Stimulated activated CD4-positive, alpha-beta T cell treated with anti-CD3 and anti-CD28 coated beads, Interleukin-12 subunit alpha, Interleukin-12 subunit beta, amount 100 ng/mL, for 24 hours (primary cell): ENCODE data around the gene HTR1B.
A peak's percentile ranks its signal among the peaks of the same experiment; 100 is the strongest.

Experiments
- DNase-seq, 2 experiments: peaks; one replicate each; pipeline ENCODE4 v3.0.0-alpha.2; 2020; ENCODE audit warnings: low read depth in 2 of 2

The HTR1B gene, protein sequence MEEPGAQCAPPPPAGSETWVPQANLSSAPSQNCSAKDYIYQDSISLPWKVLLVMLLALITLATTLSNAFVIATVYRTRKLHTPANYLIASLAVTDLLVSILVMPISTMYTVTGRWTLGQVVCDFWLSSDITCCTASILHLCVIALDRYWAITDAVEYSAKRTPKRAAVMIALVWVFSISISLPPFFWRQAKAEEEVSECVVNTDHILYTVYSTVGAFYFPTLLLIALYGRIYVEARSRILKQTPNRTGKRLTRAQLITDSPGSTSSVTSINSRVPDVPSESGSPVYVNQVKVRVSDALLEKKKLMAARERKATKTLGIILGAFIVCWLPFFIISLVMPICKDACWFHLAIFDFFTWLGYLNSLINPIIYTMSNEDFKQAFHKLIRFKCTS

DNA sequence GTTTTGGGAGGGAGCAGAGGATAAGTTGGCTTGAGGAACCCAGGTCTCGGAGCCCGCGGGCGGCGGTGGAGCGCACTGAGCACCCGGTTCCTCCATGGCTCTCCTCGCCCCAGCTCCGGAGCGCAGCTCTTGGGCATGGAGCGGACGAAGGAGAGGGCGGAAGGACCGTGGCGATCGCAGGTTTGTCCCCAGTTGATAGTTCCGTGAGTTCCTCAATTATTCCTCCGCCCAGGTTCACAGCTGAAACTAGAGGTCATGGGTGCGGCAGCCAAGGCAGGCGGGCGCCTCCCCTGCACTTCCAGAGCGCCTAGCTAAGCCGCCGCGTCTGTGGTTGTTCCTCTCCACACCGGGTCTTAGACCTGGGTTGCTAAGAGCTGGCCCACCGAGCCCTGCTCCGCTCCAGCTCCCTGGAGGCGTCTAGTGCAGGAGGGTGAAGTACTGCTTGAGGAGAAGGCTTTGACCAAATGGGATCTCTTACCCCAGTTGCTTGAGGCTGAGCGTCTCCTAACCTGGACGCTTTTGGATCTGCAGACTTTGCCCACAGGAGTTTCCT is at the start of gene HTR1B:
Gene HTR1B, minus strand, starts transcription at position 184 of the 553 bp plus-strand sequence. Its CDS starts 88 bp downstream, at position 96.
- no peak for DNase-seq

DNA sequence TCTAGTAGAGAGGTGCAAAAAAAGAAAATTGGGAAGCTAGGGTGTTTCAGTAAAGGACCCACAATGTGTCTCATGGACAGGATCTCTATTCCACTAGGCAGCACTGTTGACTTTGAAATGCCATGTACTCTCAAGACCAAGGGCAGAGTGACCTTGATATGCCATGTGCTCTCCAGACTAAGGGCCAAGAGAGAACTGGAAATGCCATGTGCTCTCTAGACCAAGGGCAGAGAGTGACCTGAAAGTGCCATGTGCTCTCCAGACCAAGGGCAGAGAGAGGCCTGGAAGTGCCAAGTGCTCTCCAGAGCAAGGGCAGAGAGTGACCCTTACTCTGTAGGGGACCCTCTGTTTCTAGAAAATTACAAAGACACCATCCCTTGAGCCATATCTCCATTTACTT is 49.3 kb upstream of the HTR1B start:
- no peak for DNase-seq

DNA sequence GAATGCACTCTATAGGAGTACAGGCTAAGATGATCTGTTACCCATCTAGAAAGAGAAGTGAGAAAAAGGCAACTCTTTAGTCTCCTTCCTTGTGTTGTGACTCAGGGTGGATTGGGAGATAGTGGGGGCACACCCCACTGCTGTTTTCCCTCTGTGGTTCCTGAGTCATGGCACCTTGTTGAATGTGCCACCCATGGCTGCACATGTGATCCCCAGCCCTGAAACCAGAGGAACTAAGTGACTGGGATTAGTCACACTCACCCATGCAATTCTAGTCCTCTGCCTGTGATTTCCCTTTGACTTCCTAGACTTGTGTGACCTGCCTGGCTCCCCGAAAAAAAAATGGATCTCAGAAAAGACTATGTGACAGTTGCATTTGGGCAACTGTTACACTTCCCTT is 48.6 kb upstream of the HTR1B start:
- DNase-seq = no peak

DNA sequence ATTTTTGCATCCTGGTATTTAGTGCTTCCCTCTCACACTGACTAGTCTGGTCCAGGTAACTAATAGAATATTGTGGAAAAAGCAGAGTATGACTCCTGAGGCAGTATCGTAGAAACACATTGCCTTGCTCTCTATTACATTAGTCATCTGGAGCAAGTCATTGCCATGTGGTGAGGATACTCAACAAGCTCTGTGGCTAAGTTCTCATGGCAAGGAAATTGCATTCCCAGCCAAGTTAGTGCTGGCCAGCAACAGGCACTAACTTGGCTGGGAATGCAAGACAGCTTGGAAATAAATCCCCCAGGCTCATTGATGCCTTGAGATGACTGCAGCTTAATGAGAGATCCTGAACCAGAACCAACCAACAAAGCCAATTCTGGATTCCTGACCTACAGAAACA is 39.7 kb upstream of the HTR1B start:
- DNase-seq = no peak

DNA sequence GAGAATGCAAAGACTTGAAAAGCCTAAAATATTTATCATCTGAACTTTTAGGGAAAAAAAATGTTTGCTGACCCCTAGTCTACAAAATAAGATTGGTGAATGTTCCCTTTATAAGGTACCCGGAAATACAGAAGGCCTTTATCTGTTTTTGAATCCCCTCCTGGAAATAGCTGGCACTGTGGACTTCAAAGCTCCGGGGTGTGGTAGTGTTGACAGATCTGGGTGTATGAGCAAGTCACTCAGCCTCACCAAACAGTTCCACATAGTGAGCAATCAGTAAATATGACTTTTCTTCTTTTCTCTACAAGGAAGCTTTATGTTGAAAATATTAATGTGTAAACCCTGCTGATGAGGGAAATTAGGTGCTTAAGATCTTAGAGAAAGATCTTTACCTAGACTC is 29.2 kb upstream of the HTR1B start:
- no peak for DNase-seq

DNA sequence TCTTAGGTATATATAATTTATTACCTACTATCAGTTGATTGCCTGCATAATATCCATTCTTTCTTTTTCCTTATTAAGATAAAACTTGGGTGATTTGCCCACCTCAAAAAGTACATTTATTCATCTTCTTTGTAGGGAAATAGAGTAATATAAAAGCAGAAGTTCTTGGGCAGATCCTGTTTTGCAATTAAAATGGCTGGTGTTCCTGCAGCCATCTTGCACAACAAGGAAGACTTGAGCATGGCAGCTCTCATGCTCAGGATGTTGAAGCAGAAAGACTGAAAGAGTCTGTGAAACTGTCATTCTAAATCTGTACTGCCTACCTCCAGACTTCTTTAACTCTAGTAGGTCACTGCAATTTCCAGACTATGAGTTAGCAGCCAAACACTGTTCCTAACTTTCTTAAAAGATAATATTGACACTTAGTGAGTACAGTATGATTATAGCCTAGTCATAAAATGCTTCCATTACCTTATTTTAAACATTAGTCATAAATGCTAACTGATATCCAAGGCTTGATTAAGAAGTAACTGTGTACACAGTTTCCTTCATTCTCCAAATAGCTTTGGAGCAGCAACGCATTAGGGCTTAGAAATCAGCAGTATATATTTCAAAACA is 24.6 kb upstream of the HTR1B start:
- DNase-seq = no peak

DNA sequence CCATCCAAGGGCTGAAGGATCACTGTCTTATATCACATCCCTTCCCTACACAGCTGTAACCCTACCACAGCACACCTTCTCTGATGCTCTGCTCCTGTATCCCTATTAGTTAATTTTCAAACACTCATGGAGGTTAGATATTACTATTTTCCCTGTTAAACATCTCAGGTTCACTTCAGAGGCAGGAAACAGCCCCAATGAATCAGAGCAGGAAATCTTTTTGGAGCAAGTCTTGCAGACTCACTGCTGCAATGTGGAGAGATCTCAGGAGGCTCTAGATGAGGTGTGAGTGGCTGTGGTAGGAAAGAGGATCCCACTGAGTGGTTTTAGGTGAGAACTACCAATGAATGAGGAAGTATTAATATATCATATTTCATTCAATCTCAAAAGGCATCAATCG is 19.7 kb upstream of the HTR1B start:
- DNase-seq = no peak

DNA sequence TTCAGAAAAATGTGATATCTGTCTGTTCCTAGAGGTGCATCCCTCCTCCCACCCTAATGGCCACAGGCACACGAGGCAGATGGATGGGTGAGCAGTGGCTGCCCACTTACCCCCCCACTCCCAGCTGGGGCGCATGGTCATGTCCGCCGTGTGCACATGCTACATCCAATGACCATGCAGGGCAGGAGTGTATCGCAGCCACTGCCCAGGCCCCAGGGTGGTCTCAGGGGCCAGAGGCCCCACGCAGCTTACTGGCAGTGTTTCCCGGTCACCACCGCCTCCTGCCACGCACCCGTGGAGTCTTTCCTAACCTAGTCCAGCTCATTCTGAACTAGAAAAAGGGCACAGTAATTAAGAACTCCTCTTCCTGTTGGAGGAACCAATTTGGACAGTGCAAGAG is 11.7 kb upstream of the HTR1B start:
- DNase-seq = no peak

DNA sequence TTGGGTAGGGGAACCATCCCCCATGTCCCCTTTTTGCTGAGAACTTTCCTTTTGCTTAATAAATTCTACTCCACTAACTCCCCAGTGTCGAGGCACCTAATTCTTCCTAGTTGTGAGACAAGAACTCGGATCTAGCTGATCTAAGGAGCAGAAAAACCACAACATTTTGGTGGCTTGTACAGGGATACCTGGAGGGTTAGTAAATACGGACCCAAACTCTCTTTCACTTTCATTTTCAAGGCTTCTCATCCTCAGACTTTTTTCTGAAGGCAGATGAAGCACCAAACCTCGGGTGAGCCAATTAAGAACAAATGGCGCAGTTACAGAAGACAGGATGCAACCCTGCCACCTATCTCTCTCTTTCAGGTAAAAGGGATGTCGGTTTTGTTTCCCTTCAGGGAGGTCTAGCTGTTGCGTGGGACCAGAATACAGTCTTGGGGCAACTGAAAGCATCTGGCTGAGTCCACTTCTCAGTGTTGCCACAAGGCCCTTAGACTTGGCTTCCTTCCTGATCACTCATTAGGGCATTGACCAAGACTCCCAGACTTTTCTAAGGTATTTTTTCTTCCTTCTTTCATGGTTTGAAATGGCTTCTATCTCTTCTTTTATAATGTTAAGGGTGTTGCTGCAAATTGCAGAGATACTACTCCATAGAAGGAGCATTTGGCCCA is 11.1 kb upstream of the HTR1B start:
- no peak for DNase-seq

DNA sequence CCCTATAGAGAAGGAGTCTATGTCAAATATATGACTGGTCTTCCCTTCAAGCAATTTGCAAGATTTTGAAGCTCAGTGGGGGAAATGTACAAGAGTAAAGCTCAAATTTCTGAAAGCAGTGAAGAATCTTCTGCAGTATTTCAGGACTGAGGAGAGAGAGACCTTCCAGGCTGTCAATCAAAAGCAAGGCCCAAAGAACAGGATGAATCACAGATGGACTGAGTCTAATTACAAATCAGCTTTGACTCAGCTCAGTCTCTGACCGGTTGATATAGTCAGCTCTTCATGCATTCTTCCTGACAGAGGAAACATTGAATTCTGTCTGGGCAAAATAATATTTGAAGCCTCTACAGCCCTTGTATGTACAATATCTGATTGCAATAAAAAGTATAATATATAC is 7.7 kb upstream of the HTR1B start:
- no peak for DNase-seq

DNA sequence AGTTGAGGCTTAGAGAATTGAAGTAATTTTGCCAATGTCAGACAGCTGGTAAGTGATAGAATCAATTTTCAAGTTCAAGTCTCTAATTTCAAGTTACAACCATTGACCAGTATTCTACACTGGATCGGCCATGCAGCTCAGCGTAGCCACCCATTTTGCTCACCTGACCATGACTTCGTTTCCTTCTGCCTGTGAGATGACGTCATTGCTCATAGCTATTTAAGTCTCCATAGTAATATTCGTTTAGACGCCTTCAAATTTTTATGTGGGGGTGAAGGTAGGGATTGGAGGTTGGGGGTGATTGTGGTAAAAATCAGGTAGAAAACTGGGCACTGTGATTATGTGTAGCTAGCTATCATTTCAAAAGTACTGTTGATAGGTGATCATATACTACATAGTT is 5.6 kb upstream of the HTR1B start:
- no peak for DNase-seq

DNA sequence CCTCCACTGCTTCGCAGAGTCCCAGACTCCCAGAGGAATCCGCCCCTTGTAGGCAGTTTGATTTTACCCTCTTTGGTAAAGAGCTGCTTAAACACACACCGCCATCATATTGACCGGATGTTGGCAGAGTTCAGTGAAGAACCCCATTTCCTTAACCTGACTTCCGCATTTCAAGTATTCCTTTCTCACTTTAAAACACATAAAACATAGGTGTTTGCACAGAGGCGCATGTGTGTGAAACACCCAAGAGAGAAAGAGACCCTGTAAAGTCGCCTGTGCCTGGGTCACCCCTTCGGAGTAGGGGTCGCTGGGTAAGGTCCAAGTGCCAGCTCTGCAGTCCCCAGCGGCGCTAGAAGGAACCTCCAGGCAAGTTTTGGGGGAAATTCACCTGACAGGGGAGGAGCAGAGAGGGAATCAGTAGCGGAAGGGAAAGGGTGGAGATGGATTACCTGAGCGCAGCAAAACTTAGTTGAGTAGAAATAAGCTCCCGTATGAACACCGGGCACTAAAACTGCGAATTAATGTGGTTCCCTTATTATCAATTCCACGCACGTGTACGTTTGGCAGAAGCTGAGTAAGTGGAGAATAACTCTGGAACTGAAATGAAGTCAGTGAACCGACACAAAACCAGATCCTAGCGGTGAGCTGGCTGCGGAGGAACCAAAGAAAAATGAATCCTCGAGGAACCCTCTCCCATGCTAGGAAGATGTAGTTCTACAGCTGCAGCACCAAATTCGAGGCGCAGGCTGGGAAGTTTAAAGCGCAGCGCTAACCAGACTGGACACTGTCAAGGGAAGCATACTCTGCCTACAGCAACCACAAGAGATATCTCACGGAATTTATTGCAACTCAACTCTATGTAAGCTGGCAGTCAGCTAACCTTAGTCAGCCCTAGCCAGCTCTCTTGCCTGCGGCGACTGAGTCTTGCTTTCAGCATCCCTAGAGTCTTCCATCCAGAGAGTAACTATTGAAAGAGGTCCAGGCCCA is 3.5 kb upstream of the HTR1B start:
- no peak for DNase-seq

DNA sequence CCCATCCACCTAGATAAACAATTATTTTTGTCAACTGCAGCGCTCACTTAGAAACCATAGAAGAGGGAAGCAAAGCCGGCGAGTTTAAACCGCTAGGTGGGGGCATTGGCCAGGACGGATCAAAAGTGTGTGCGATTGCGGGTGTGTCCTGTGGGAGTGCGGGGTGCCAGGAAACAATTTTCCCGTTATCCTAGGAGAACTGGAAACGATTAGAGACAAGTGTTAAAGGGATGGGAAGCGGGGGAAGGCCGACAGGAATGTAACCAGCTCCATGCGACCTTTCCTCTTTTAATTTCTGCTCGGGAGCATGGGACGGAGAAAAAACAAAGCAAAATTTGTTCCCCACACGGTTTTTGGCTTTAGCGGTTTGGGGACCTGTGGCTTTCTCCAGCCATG is 2.8 kb upstream of the HTR1B start:
- no peak for DNase-seq

DNA sequence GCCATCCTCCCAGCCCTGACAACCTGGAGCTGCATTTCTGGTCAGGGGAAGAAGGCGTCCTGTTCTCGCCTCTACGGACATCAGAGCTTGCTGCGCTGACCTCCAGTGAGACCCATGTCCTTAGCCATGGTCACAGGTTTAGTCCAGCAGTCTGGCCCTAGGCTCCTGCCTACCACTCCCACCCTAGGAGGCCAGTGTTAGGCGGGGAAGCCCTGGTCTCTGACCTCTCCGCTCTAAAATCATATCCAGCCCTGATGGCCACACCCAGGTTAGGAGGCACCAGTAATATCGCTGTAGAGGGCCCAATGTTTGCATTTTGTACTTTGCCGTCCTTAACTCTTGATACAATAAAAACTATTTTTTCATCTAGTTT is 1.2 kb upstream of the HTR1B start:
- DNase-seq = no peak

DNA sequence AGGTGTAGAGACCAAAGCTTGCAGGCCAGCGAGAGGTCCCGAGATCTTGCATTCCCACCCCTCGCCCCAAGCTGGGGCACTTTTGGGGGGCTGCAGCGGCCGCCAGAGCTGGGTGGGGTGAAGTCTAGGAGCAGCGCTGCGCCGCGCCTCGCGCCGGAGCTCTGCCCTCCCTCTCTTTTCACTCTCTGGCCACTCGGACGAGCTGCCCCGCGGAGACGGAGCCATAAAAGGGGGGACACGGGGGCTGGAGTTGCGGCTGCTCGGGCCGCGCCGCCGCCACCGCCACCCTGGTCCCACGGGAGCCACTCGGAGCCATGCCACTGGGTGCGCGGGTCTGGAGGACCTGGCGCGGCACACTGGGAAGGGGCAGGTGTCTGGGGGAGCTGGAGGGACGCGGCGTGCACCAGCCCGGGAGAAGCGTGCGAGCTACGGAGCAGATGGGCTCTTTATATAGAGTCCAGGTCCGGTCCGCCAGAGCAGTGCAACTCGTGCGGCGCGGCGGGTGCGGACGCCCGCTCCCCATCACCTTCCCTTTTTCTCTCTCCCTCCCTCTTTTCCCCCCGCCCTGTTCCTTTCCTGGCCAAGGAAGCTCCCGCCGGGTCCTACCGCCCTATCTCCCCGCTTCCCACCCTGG is 687 bp upstream of the HTR1B start:
- DNase-seq = no peak

DNA sequence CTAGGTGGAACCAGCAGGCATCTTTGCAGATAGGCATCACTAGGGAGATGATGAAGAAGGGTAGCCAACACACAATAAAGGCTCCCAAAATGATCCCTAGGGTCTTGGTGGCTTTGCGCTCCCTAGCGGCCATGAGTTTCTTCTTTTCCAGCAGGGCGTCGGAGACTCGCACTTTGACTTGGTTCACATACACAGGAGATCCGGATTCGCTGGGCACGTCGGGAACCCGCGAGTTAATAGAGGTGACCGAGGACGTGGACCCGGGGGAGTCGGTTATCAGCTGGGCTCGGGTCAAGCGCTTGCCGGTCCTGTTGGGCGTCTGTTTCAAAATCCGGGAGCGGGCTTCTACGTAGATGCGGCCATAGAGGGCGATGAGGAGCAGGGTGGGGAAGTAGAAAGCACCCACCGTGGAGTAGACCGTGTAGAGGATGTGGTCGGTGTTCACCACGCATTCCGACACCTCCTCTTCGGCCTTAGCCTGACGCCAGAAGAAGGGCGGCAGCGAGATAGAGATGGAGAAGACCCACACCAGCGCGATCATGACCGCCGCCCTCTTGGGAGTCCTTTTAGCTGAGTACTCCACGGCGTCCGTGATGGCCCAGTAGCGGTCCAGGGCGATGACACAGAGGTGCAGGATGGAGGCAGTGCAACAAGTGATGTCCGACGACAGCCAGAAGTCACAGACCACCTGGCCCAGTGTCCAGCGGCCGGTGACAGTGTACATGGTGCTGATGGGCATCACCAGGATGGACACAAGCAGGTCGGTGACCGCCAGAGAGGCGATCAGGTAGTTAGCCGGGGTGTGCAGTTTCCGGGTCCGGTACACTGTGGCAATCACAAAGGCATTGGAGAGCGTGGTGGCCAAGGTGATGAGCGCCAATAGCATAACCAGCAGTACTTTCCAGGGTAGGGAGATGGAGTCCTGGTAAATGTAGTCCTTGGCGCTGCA is 658 bp downstream of the HTR1B start:
- DNase-seq = no peak

DNA sequence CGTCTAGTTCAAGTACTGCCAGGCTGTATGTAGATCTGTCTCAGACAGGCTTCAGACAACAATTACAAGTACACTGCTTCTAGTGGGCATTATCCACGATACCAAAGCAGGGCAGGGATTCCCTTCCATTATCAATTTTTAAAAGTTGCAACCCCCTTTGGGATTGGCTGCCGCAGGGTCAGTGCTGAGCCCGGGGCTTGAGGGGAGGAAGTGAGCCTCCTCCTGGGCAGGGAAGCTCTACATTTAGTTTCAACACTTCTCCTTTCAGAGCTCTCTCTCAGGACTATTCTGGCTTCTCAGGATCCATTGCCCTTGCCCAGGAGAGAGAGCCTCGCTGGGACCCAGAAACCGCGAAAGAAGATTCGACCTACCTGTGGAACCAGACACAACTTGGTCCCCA is 1.5 kb downstream of the HTR1B start:
- no peak for DNase-seq

DNA sequence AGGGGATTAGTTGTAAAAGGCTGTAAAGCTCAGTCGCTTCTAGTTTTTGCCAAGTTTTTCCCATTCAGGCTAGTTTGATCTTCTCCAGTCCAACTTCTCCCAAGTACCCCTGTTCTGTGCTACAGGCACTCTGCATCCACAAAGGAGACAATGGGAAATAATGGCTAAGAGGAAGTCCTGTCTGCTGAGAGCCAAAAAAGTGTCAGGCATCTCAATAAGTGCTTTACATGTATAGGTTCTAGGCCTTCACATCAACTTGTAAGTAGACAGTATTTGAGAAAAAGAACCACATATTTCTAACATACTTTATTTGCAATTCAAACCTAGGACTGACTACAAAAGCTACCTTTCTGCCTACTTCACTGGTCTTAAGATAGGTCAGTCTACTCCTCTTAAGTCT is 4.9 kb downstream of the HTR1B start:
- DNase-seq = no peak

DNA sequence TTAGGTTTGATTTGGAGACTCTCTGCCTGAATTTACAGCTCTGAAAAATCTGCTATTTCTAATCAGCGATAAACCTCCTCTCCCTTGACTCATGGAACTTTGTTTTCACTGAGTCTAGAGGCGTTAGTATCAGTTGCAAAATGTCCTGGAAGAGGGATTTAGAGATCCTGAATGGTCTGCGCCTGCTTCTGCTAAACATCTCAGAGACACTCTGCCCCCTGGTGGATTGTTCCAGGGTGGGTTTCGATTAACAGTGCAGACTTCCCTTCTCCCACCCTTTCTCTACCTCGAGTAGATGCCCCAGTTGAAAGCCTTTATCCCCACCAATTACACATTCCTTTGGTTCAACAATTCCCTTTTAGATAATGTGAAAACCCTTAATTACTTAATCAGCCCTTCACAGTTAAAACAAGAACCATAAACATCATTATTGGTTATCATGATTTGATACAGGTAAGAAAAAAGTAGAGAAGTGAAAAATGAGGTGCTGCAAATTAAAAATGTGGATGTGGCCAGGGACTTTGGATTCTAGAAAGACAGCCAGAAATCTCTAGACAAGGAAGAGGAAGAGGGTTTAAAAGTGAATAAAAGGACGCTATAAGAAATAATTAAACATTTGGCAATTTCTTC is 5.5 kb downstream of the HTR1B start:
- DNase-seq = peak; percentile 8 to 35
